Lower leg skin (tissue), 3 donors: Measurements from ENCODE around the gene BICRA.

Experiments used
- CTCF ChIP-seq, 3 donors: fragments of 450-650 bp; IDR thresholded peaks; one replicate each; pipeline ENCODE4 v1.5.1; 2016; ENCODE audit warnings: antibody characterized with exemption in 3 of 3, mild to moderate bottlenecking in 3 of 3, moderate library complexity in 2 of 3
- POLR2A ChIP-seq, 2 donors: fragments of 450-650 bp; IDR thresholded peaks; one replicate each; pipeline ENCODE4 v1.6.1; 2016 to 2017; ENCODE audit warnings: antibody characterized with exemption in 2 of 2, mild to moderate bottlenecking in 1 of 2, moderate library complexity in 1 of 2

DNA sequence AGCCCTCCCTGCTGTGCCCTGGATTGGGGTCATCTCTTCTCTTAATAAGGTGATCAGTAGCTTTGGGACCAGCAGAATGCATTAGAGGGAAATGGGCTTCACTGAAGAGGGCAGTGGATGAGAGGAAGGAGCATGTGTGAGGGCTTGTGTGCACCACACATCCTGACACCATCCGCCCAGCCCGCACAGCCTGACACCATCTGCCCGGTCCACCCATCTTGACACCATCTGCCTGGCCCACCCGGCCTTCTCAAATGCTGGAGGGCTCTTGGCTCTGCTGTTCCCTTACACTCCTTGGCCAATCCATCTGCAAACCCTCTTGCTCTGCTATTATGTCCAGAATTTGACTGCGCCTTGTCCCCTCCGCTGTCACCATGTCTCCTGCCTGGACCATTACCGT is 41.8 kb downstream of the BICRA start:
- TF ChIP-seq CTCF (IDR thresholded peaks at IDR 0.05), result no peak
- no peak for TF ChIP-seq POLR2A (IDR thresholded peaks at IDR 0.05)
